A673 (cell line): ENCODE results near the gene FKBP14. TPM values are rescaled to one million over a fixed set of nuclear protein-coding genes. Genes with fewer than 3 reads are reported as not detected.
A peak's percentile ranks its signal among the peaks of the same experiment; 100 is the strongest.

Source experiments
- BruUV-seq: library from RNA; stranded (reverse); fragments of 400-500 nt; replicated peaks from 2 replicates; lab custom pipeline; 2021; lab: Mats Ljungman, UMichigan
- CTCF ChIA-PET: fragments of 300-600 bp; sonication (Branson Sonifier 250); formaldehyde crosslinking; loops from one replicate; lab custom pipeline; 2022; ENCODE audit warnings: antibody characterized with exemption; lab: Charles Lee
- POLR2A ChIA-PET: fragments of 300-600 bp; sonication (Branson Sonifier 250); formaldehyde crosslinking; loops from one replicate; lab custom pipeline; 2022; ENCODE audit warnings: antibody characterized with exemption; ENCODE audit not compliant: low non-redundant PET; lab: Charles Lee
- DNase-seq: peaks from one replicate; pipeline ENCODE4 v3.0.0-alpha.2; 2015; ENCODE audit warnings: low spot score
- H3K27ac ChIP-seq: fragments of 200-600 bp; sonication (generic); 2 replicates; pipeline ENCODE4 v1.5.1; 2016; ENCODE audit warnings: mixed run types, low read depth, mild to moderate bottlenecking, mixed read lengths, antibody characterized with exemption, low read length; ENCODE audit not compliant: poor library complexity, severe bottlenecking
- H3K27me3 ChIP-seq: fragments of 200-600 bp; sonication (generic); replicated peaks from 2 replicates; pipeline ENCODE4 v1.6.1; 2017; ENCODE audit warnings: mixed run types, low read depth, mild to moderate bottlenecking, mixed read lengths, antibody characterized with exemption, low read length; ENCODE audit not compliant: insufficient read depth, poor library complexity
- H3K36me3 ChIP-seq: fragments of 200-600 bp; sonication (generic); 2 replicates; pipeline ENCODE4 v1.6.1; 2016; ENCODE audit warnings: mixed run types, mild to moderate bottlenecking, mixed read lengths, antibody characterized with exemption, low read length; ENCODE audit not compliant: insufficient read depth, poor library complexity, severe bottlenecking
- H3K4me1 ChIP-seq: fragments of 200-600 bp; sonication (generic); 2 replicates; pipeline ENCODE4 v1.6.1; 2017; ENCODE audit warnings: mixed run types, mild to moderate bottlenecking, mixed read lengths, antibody characterized with exemption, low read length; ENCODE audit not compliant: insufficient read depth, poor library complexity, severe bottlenecking
- H3K4me3 ChIP-seq: fragments of 200-600 bp; sonication (generic); 2 replicates; pipeline ENCODE4 v1.5.1; 2016; ENCODE audit warnings: low read depth, mixed run types, mild to moderate bottlenecking, mixed read lengths, low read length; ENCODE audit not compliant: poor library complexity, severe bottlenecking
- H3K9me3 ChIP-seq: fragments of 200-600 bp; sonication (generic); 2 replicates; pipeline ENCODE4 v1.6.1; 2016; ENCODE audit warnings: mixed run types, low read depth, mild to moderate bottlenecking, mixed read lengths, antibody characterized with exemption, low read length; ENCODE audit not compliant: poor library complexity, severe bottlenecking
- EZH2 ChIP-seq: fragments of 200-600 bp; sonication (generic); IDR thresholded peaks from 2 replicates; pipeline ENCODE4 v1.6.1; 2017; ENCODE audit warnings: borderline replicate concordance, low read depth, mild to moderate bottlenecking, mixed read lengths, antibody characterized with exemption, low read length; ENCODE audit not compliant: poor library complexity, severe bottlenecking
- intact Hi-C: fragments of 100-400 bp; cut with micrococcal nuclease; formaldehyde crosslinking; loops from one replicate; pipeline ENCODE4 v1.10.0; 2022; ENCODE audit not compliant: unreplicated experiment
- total RNA-seq: library from RNA; stranded (reverse); gene quantifications from 2 replicates; pipeline ENCODE4 v1.2.3, GENCODE V29; 2021
- TF ChIP-seq, protein P1 (sequence below): fragments of 300-800, 200-600 bp; sonication (generic); conservative IDR thresholded peaks from 2 replicates; pipeline ENCODE4 v1.5.1; 2017; ENCODE audit warnings: low read depth, mild to moderate bottlenecking, antibody characterized with exemption, low read length, moderate library complexity, mixed read lengths

Gene FKBP14
- total RNA-seq, 1 experiment from 2014 or later: 53.6 TPM

- ChIA-PET POLR2A (no interaction called here), CTCF (no interaction called here)
- no peak overlapping the region for H3K27ac ChIP-seq
- H3K36me3 ChIP-seq: no peaks in the 10 kb centered on the region
- no peaks in the 10 kb centered on the region for H3K9me3 ChIP-seq
- peak; percentile 35 for DNase-seq
- no peak overlapping the region for H3K4me3 ChIP-seq
- TF ChIP-seq, protein P1, sequence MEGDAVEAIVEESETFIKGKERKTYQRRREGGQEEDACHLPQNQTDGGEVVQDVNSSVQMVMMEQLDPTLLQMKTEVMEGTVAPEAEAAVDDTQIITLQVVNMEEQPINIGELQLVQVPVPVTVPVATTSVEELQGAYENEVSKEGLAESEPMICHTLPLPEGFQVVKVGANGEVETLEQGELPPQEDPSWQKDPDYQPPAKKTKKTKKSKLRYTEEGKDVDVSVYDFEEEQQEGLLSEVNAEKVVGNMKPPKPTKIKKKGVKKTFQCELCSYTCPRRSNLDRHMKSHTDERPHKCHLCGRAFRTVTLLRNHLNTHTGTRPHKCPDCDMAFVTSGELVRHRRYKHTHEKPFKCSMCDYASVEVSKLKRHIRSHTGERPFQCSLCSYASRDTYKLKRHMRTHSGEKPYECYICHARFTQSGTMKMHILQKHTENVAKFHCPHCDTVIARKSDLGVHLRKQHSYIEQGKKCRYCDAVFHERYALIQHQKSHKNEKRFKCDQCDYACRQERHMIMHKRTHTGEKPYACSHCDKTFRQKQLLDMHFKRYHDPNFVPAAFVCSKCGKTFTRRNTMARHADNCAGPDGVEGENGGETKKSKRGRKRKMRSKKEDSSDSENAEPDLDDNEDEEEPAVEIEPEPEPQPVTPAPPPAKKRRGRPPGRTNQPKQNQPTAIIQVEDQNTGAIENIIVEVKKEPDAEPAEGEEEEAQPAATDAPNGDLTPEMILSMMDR: no peak
- TF ChIP-seq EZH2: no peak
- no peaks in the 10 kb centered on the region for H3K27me3 ChIP-seq
- intact Hi-C loops: loop anchor here (10.0 kb wide), 1 partner anchor 1143 kb away; no protein-coding TSS in a partner anchor
- no TSS peak for BruUV-seq
- no peaks in the 10 kb centered on the region for H3K4me1 ChIP-seq
These were observed 41.6 kb upstream of the FKBP14 start for GRCh38 chr7:30068117-30068516.

GRCh38 chr7:30066687-30067086, 40.2 kb upstream of the FKBP14 start:
- H3K36me3 ChIP-seq: no peaks in the 10 kb centered on the region
- no peak overlapping the region for H3K4me3 ChIP-seq
- no peak overlapping the region for H3K27ac ChIP-seq
- ChIA-PET POLR2A (no interaction called here), CTCF (no interaction called here)
- no peaks in the 10 kb centered on the region for H3K27me3 ChIP-seq
- DNase-seq: no peak
- BruUV-seq: no TSS peak
- intact Hi-C loops: loop anchor here (10.0 kb wide), 1 partner anchor 1142 kb away; no protein-coding TSS in a partner anchor
- H3K4me1 ChIP-seq: no peaks in the 10 kb centered on the region
- no peak for TF ChIP-seq EZH2
- TF ChIP-seq, protein P1: no peak
- no peaks in the 10 kb centered on the region for H3K9me3 ChIP-seq

DNA sequence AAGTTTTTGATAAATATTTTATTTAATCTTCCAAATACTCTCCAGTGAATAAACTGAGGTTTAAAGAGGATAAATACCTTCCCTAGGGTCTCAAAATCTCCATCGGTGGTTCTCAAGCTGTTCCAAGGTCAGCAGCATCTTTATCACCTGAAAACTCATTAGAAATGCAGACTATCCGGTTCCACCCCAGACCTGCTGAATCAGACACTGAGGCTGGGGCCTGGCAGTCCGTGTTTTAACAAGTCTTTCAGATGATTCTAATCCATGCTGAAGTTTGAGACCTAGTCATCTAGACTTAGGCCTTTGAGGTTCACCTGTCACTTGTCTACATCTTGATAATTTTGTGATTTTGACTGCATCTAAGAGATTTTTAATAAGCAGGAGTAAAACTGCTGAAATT, 39.2 kb upstream of the FKBP14 start:
- no peaks in the 10 kb centered on the region for H3K4me1 ChIP-seq
- no peaks in the 10 kb centered on the region for H3K36me3 ChIP-seq
- no peaks in the 10 kb centered on the region for H3K9me3 ChIP-seq
- intact Hi-C loops: loop anchor here (10.0 kb wide), 1 partner anchor 1141 kb away; no protein-coding TSS in a partner anchor
- POLR2A ChIA-PET: no interaction called here
- no peak overlapping the region for H3K4me3 ChIP-seq
- H3K27me3 ChIP-seq: no peaks in the 10 kb centered on the region
- CTCF ChIA-PET: no interaction called here
- no TSS peak for BruUV-seq
- no peak for DNase-seq
- TF ChIP-seq, protein P1: no peak
- TF ChIP-seq EZH2: no peak
- no peak overlapping the region for H3K27ac ChIP-seq
